ENCODE results near the gene FGF13. TPM values are rescaled to one million over a fixed set of nuclear protein-coding genes. Genes with fewer than 3 reads are reported as not detected.

FGF13 gene
- total RNA-seq, 1 experiment from 2014 or later, result 17.1 TPM

GRCh38 chrX:138709886-138710791 lies 1.4 kb downstream of the FGF13 start:
- H4K91ac ChIP-seq (ENCODE audit: insufficient read length, low read depth, low read length), result no peak overlapping the region
- H3K23me2 ChIP-seq (ENCODE audit: insufficient read length, low read depth, low read length, poor library complexity, severe bottlenecking), result peaks cover 10% of the 10 kb centered on the region
- H2AK5ac ChIP-seq (ENCODE audit: insufficient read length, low read length), result no peak overlapping the region
- peak; percentile 28 for DNase-seq
- no peaks in the 10 kb centered on the region for H4K20me1 ChIP-seq (ENCODE audit: control insufficient read depth, insufficient read depth, insufficient read length)
- H3K9ac ChIP-seq (ENCODE audit: extremely low read depth, insufficient read length, low read length), result peak overlapping the region; percentile 83
- H3K14ac ChIP-seq (ENCODE audit: insufficient read depth, low read length), result no peak overlapping the region; the same call in 1 of the 2 replicates
- Mint-ChIP-seq H3K27ac (peak overlapping the region in 1 of 3 experiments; percentile 55; a peak in 3 of 7 replicates), H3K27me3 (ENCODE audit: low read depth) (peaks cover 23% of the 10 kb centered on the region), H3K36me3 (ENCODE audit: insufficient read depth in 1 of 3, low read depth in 3 of 3) (peaks cover 12 to 15% (median 13%) of the 10 kb centered on the region in 3 experiments; a peak in 6 of 7 replicates), H3K4me3 (peak overlapping the region; percentile 90), H3K4me1 (peaks cover 21 to 22% of the 10 kb centered on the region in 2 experiments), H3K9me3 (peaks cover 4 to 42% of the 10 kb centered on the region in 2 experiments; a peak in 3 of 5 replicates)
- no peak overlapping the region for H2BK120ac ChIP-seq (ENCODE audit: low read depth, low read length, poor library complexity, severe bottlenecking)
- H3K4me1 ChIP-seq (ENCODE audit: insufficient read depth, low read length), result peaks cover 2% of the 10 kb centered on the region; the same call in 1 of the 2 replicates
- H3T11ph ChIP-seq (ENCODE audit: low read length), result no peak overlapping the region
- no peak for TF ChIP-seq CTCF (conservative IDR thresholded peaks at IDR 0.05)
- H3K79me1 ChIP-seq (ENCODE audit: insufficient read depth, low read depth, low read length, poor library complexity, severe bottlenecking), result no peaks in the 10 kb centered on the region
- no peak overlapping the region for H2BK5ac ChIP-seq (ENCODE audit: insufficient read length, low read length)
- no peak overlapping the region for H3K18ac ChIP-seq (ENCODE audit: insufficient read length, low read depth, low read length)
- no peak overlapping the region for H2BK15ac ChIP-seq (ENCODE audit: low read depth, low read length)
- no peaks in the 10 kb centered on the region for H3K9me3 ChIP-seq (ENCODE audit: control insufficient read depth, low read depth, low read length)
- H4K5ac ChIP-seq (ENCODE audit: insufficient read length, low read depth, low read length), result no peak overlapping the region
- no peak overlapping the region for H3K23ac ChIP-seq (ENCODE audit: insufficient read length, low read depth, low read length)
- WGBS (ENCODE audit: extremely low coverage, insufficient read length, low lambda C conversion rate), result no CpG with 5 or more reads among the region's 25 CpGs
- H3K79me2 ChIP-seq (ENCODE audit: insufficient read depth, low read length), result peaks cover 9% of the 10 kb centered on the region; the same call in 1 of the 2 replicates
- H2BK12ac ChIP-seq (ENCODE audit: insufficient read length, low read depth, low read length), result no peak overlapping the region
- no peak overlapping the region for H3K4ac ChIP-seq (ENCODE audit: low read depth, low read length)
- H3K27ac ChIP-seq (ENCODE audit: insufficient read length, low read depth, low read length), result no peak overlapping the region
- peak overlapping the region; percentile 83 for H3K4me2 ChIP-seq (ENCODE audit: insufficient read depth, insufficient read length, low read length)
- no peak overlapping the region for H2BK20ac ChIP-seq (ENCODE audit: low read depth, low read length, poor library complexity, severe bottlenecking)
- H3K27me3 ChIP-seq (ENCODE audit: insufficient read depth, low read length), result no peaks in the 10 kb centered on the region
- H2AFZ ChIP-seq (ENCODE audit: low read length), result no peak overlapping the region
- no peak overlapping the region for H4K8ac ChIP-seq (replicated peaks; ENCODE audit: insufficient read length, low read depth, low read length)
- no peak overlapping the region for H3K56ac ChIP-seq (ENCODE audit: insufficient read length, low read depth, low read length)
